Measurements from ENCODE around the gene CNDP1.
"Not testable (repeated sequence)": the region's sequence is repeated elsewhere in the genome, so short reads cannot be mapped to it uniquely, and the experiment has no call there.

CNDP1 gene

DNA sequence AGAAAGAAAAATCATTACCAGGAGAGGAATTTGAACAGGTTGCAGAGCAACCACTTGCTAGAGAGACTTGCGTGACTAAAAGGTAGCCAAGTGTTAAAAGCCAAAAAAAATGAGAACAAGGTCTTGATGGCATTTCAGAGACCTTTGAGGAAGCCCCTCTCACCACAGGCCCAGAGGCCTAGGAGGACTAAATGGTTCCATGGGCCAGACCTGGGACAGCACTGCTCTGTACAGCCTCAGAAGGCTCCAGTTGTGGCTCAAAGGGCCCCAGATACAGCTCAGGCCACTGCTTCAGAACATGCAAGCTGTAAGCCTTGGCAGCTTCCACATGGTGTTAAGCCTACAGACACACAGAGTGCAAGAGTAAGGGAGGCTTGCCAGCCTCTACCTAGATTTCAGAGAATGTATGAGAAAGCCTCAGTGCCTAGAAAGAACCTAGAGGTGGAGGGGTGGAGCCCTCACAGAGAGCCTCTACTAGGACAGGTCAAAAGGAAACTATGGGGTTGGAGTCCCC lies 15.3 kb downstream of the CNDP1 start:
- DNase-seq, result no peak

- no peak for DNase-seq
These were observed 16.6 kb downstream of the CNDP1 start for GRCh38 chr18:74550886-74551285.

DNA sequence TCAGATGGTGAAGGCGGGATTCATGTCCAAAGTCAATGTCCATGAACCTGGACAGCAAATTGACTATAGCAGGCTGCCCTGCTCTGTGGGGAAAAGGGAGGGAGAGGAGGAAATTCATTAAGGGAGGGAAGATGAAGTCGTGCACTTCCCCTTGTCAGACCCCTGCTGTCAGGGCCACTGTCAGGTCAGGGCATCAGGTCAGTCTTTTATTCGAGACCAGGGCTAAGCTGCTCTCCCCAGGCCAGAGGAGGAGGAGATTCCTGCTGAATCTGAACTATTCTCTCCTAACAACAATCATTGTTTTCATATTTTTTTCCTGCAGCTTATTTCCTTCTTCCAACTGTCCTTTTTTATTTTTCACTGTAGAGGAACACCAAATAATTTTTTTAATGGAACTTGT lies 17.2 kb downstream of the CNDP1 start:
- DNase-seq, result no peak

DNA sequence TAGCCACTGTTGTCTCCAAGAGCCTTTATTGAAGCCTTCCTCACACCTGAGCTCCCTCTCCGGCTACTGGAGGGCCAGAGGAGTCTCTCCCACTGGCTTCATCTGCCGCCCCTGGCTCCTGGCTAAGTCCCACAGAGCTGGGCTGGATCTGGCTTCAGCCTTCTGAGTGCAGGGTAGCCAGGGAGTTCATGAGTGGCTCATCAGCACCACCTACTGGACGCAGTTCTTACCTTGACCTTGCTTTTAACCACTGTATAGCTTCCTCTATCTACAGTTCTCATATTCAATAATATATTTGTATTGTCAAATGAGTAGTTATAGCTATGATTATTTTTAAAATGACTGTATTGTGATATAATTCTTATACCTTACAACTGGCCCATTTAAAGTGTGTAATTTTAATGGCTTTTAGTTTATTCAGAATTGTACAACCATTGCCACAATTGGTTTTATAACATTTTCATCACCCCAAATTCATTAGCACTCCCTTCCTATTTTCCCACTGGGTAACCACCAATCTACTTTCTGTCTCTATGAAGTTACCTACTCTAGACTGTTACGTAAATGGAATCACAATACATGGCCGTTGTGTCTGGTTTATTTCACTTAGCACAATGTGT lies 17.7 kb downstream of the CNDP1 start:
- DNase-seq, result peak; percentile 77

DNA sequence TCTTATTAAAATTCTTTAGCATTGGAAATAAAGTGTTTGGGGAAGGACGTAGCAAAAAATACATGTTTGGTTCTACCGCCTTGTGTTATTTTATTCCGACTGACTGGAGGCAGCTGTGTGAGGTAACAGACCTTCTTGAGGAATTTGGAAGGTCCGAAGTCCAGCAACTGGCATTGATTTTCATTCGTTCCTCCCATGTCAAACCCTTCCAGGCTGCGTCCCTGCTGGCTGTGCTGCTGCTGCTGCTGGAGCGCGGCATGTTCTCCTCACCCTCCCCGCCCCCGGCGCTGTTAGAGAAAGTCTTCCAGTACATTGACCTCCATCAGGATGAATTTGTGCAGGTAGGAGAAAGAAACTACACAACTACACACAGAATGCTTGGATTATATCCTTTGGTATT lies 21.8 kb downstream of the CNDP1 start:
- no peak for DNase-seq

GRCh38 chr18:74558096-74558495 lies 23.8 kb downstream of the CNDP1 start:
- no peak for DNase-seq

- no peak for DNase-seq
These were observed 27.9 kb downstream of the CNDP1 start for GRCh38 chr18:74562131-74562730.

GRCh38 chr18:74562775-74563174 lies 28.5 kb downstream of the CNDP1 start:
- no peak for DNase-seq

DNA sequence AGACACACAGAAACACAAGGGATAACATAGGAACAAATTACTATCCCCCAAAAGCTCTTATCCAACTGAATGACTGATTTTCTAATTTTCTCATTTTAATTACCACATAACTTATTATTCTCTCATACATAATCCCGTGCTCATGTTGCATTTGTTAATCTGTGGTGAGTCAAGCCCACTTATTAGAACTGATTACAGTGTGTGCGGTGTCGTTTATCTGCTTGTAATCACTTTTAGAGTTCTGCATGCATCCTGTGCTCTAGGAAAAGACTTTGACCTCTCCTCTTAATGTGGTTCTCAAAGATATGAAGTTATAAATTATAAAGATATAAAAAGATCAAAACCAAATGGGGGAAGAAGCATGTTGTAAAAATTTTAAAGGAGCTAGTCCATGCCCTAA lies 29.7 kb downstream of the CNDP1 start:
- no peak for DNase-seq

GRCh38 chr18:74565164-74565563 lies 30.9 kb downstream of the CNDP1 start:
- not testable (repeated sequence) for DNase-seq

- DNase-seq, result not testable (repeated sequence)
These were observed 31.7 kb downstream of the CNDP1 start for GRCh38 chr18:74565993-74566392.

DNA sequence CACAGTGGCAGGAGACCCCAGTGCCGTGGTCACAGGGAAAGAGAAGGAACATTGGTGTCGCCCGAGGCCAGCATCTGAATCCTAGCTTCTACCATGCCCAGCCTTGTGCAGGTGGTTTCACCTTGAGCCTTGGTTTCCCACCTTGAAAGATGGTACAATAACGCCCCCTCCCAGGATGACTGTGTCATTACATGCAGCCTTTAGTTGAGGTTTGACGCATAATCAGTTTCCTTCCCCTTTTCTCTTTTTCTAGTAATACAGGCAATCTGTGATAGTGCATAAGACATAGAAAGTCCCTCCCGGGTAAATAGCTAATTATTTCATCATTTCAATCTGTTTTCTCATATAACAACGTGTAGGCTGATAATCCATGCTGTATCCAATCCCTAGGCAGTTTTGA lies 33.5 kb downstream of the CNDP1 start:
- no peak for DNase-seq

GRCh38 chr18:74569401-74569800 lies 35.1 kb downstream of the CNDP1 start:
- no peak for DNase-seq

- DNase-seq, result no peak
These were observed 36.0 kb downstream of the CNDP1 start for GRCh38 chr18:74570266-74570665.

- DNase-seq, result no peak
These were observed 37.8 kb downstream of the CNDP1 start for GRCh38 chr18:74571895-74572680.

- no peak for DNase-seq
These were observed 38.8 kb downstream of the CNDP1 start for GRCh38 chr18:74573053-74573452.

GRCh38 chr18:74574916-74575315 lies 40.6 kb downstream of the CNDP1 start:
- no peak for DNase-seq

DNA sequence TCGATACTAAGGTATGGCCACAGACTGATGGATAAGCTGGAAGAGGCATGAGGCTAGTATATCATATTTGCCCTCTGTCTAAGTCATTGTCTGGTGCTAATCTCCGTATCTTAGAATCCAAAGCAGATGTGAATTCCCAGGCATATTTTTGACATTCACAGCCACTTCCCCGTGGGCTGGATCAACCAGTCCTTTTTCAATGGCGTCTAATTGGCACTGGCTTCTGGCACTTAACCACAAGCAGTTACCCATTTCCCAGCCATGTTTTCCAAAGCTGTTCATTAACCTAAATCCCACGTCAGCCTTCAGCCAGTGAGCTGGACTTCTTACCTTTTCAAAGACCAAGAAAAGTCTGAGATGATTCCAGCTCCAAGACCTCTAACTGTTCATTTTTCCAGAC lies 42.7 kb downstream of the CNDP1 start:
- no peak for DNase-seq

DNA sequence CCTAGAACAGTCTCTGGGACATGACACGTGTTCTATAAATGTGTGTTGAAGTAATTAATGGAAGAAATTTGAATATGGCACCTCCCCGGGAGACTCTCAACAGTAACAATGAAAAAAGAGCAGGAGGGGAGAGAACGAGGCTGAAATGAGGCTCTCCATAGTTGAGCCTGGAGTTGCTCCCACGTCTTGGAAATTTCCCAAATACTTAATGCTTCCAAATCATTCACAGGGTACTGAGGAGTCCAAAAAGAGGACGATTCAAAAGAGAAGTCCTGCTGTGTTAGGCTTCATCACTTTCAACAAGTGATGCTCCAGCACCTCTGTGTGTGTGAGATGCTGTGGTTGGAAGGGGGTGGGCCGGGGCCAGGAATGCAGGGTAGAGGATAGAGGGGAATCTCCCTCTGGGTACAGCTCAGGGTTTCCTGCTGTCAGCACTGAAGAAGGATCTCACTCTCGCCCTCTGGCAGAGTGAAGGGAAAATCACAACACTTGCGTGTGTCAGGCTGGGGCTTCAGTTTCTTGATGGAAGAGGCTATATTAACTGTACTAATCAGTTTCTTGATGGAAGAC lies 45.3 kb downstream of the CNDP1 start:
- DNase-seq, result no peak

GRCh38 chr18:74582642-74583041 lies 48.3 kb downstream of the CNDP1 start:
- no peak for DNase-seq

GRCh38 chr18:74587441-74587840 lies 53.1 kb downstream of the CNDP1 start:
- DNase-seq, result no peak

DNA sequence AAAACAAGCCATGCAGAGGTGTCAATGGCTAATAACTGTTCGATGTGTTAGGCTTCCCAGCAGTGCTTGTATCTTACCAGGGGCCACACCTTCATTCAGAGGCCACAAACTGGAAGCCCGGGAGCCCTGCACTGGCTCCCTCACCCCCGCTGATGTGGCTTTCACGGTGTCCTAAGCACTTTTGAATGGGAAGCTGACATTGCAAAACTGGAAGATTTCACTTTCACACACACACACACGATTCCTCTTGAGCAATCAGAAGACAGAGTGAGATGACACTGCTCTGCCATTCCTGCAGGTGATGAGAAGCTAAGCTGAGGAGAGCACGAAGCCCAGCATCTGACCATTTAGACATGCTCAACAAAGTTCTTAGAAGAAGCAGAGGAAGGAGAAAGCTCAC lies 54.7 kb downstream of the CNDP1 start:
- no peak for DNase-seq

GRCh38 chr18:74589811-74590210 lies 55.5 kb downstream of the CNDP1 start:
- no peak for DNase-seq

- no peak for DNase-seq
These were observed 56.4 kb downstream of the CNDP1 start for GRCh38 chr18:74590671-74591070.
